H1 (cell line): ENCODE results near the gene UBIAD1. TPM values are rescaled to one million over a fixed set of nuclear protein-coding genes. Genes with fewer than 3 reads are reported as not detected.

Experiments
- CTCF ChIA-PET: fragments of 300-600 bp; sonication (Branson Sonifier 250); formaldehyde crosslinking; loops from one replicate; lab custom pipeline; 2021; ENCODE audit not compliant: partially characterized antibody; lab: Charles Lee
- POLR2A ChIA-PET: fragments of 300-600 bp; sonication (Branson Sonifier 250); formaldehyde crosslinking; loops from one replicate; lab custom pipeline; 2021; ENCODE audit warnings: inconsistent platforms; ENCODE audit not compliant: partially characterized antibody; lab: Charles Lee
- DNase-seq, 2 experiments: peaks; one replicate each; pipeline versions ENCODE4 v3.0.0 to v3.0.0-alpha.2; 2010 to 2022; ENCODE audit warnings: low spot score in 2 of 2, low read depth in 1 of 2, mixed read lengths in 1 of 2
- FAIRE-seq: peaks from 2 replicates; lab custom pipeline; 2011; peaks lifted over from hg19 to GRCh38; lab: Jason Lieb, UNC
- H2AFZ ChIP-seq: 2 replicates; pipeline ENCODE4 v1.8.1; 2012; ENCODE audit warnings: low read length, inconsistent platforms
- H2AK5ac ChIP-seq: 2 replicates; pipeline ENCODE4 v1.6.1; 2013; ENCODE audit warnings: low read depth, low read length
- H2BK120ac ChIP-seq: replicated peaks from 2 replicates; pipeline ENCODE3; 2013; ENCODE audit warnings: low read depth, low read length, inconsistent platforms
- H2BK12ac ChIP-seq: 2 replicates; pipeline ENCODE4 v1.6.1; 2013; ENCODE audit warnings: low read depth, low read length
- H2BK15ac ChIP-seq: 2 replicates; pipeline ENCODE4 v1.6.1; 2013; ENCODE audit warnings: low read length
- H2BK20ac ChIP-seq: 2 replicates; pipeline ENCODE4 v1.6.1; 2013; ENCODE audit warnings: low read length
- H2BK5ac ChIP-seq: 2 replicates; pipeline ENCODE4 v1.6.1; 2013; ENCODE audit warnings: low read depth, low read length
- H3K14ac ChIP-seq: 2 replicates; pipeline ENCODE4 v1.6.1; 2013; ENCODE audit warnings: inconsistent platforms; ENCODE audit not compliant: insufficient read length
- H3K18ac ChIP-seq: 2 replicates; pipeline ENCODE4 v1.6.1; 2013; ENCODE audit warnings: low read length; ENCODE audit errors: extremely low read depth
- H3K23ac ChIP-seq: 2 replicates; pipeline ENCODE4 v1.6.1; 2013; ENCODE audit warnings: inconsistent platforms; ENCODE audit not compliant: insufficient read length
- H3K23me2 ChIP-seq: 2 replicates; pipeline ENCODE4 v1.6.1; 2013; ENCODE audit warnings: low read depth, low read length
- H3K27ac ChIP-seq: 2 replicates; pipeline ENCODE4 v1.6.1; 2011; ENCODE audit warnings: low read depth, low read length, inconsistent platforms
- H3K27me3 ChIP-seq, 4 experiments: replicated peaks in 1 of 4; 1 replicate in 1 of 4; 2 replicates in 3 of 4; pipeline versions ENCODE4 v1.6.1 to v1.8.1; 2011 to 2013; ENCODE audit warnings: low read length in 3 of 4, mild to moderate bottlenecking in 3 of 4, inconsistent platforms in 2 of 4, mixed read lengths in 2 of 4, moderate library complexity in 1 of 4; ENCODE audit not compliant: control insufficient read depth in 3 of 4, insufficient read depth in 3 of 4; ENCODE audit errors: extremely low read depth in 1 of 4
- H3K36me3 ChIP-seq, 4 experiments: 2 replicates each; pipeline versions ENCODE4 v1.6.1 to v1.8.1; 2011 to 2013; ENCODE audit warnings: mild to moderate bottlenecking in 4 of 4, low read length in 3 of 4, moderate library complexity in 2 of 4, control low read depth in 1 of 4, inconsistent platforms in 1 of 4; ENCODE audit not compliant: insufficient read depth in 4 of 4, control insufficient read depth in 2 of 4
- H3K4ac ChIP-seq: replicated peaks from 2 replicates; pipeline ENCODE3; 2013; ENCODE audit warnings: low read length, low read depth, mixed read lengths, inconsistent platforms; ENCODE audit not compliant: insufficient read length
- H3K4me1 ChIP-seq, 4 experiments: replicated peaks in 1 of 4; 1 replicate in 1 of 4; 2 replicates in 3 of 4; pipeline versions ENCODE4 v1.6.1 to v1.8.1; 2011 to 2013; ENCODE audit warnings: low read length in 3 of 4, inconsistent platforms in 2 of 4, mixed read lengths in 1 of 4; ENCODE audit not compliant: insufficient read depth in 4 of 4, control insufficient read depth in 3 of 4
- H3K4me2 ChIP-seq, 2 experiments: 2 replicates each; pipeline versions ENCODE4 v1.6.1 to v1.8.1; 2011 to 2013; ENCODE audit warnings: low read depth in 2 of 2, low read length in 2 of 2, control low read depth in 1 of 2, inconsistent platforms in 1 of 2, mild to moderate bottlenecking in 1 of 2; ENCODE audit not compliant: insufficient read depth in 1 of 2
- H3K4me3 ChIP-seq, 4 experiments: fragments of 200-600, 300-600 bp in 1 of 4; sonication (generic), shearing (Covaris generic), sonication (Bioruptor Twin) in 1 of 4; 2 replicates each; pipeline versions ENCODE4 v1.5.1 to v1.8.1; 2011 to 2016; ENCODE audit warnings: low read length in 4 of 4, low read depth in 3 of 4, control low read depth in 2 of 4, inconsistent platforms in 2 of 4, mild to moderate bottlenecking in 2 of 4, mixed read lengths in 1 of 4, moderate library complexity in 1 of 4; ENCODE audit not compliant: insufficient read depth in 2 of 4; ENCODE audit errors: extremely low read depth in 1 of 4
- H3K56ac ChIP-seq: replicated peaks from 2 replicates; pipeline ENCODE3; 2013; ENCODE audit warnings: low read depth, mild to moderate bottlenecking, mixed read lengths, low read length, inconsistent platforms; ENCODE audit not compliant: insufficient read length
- H3K79me1 ChIP-seq: 2 replicates; pipeline ENCODE4 v1.6.1; 2013; ENCODE audit warnings: low read depth, low read length, control low read depth
- H3K79me2 ChIP-seq, 2 experiments: 2 replicates each; pipeline versions ENCODE4 v1.6.1 to v1.8.1; 2012 to 2013; ENCODE audit warnings: low read length in 2 of 2, mild to moderate bottlenecking in 2 of 2, inconsistent platforms in 1 of 2; ENCODE audit not compliant: insufficient read depth in 2 of 2, control insufficient read depth in 1 of 2
- H3K9ac ChIP-seq, 4 experiments: replicated peaks in 1 of 4; 1 replicate in 1 of 4; 2 replicates in 3 of 4; pipeline versions ENCODE4 v1.6.1 to v1.8.1; 2011 to 2013; ENCODE audit warnings: low read depth in 3 of 4, low read length in 3 of 4, control low read depth in 2 of 4, mild to moderate bottlenecking in 2 of 4, moderate library complexity in 2 of 4, inconsistent platforms in 1 of 4; ENCODE audit errors: extremely low read depth in 1 of 4
- H3K9me3 ChIP-seq, 2 experiments: 2 replicates each; pipeline versions ENCODE4 v1.6.1 to v1.8.1; 2012 to 2013; ENCODE audit warnings: mild to moderate bottlenecking in 2 of 2, moderate library complexity in 2 of 2, control low read depth in 1 of 2, inconsistent platforms in 1 of 2, low read depth in 1 of 2, low read length in 1 of 2, mixed read lengths in 1 of 2; ENCODE audit not compliant: insufficient read depth in 2 of 2
- H4K20me1 ChIP-seq, 2 experiments: replicated peaks in 1 of 2; 2 replicates each; pipeline versions ENCODE3 to v1.8.1; 2011 to 2013; ENCODE audit warnings: inconsistent platforms in 2 of 2, low read length in 2 of 2, mild to moderate bottlenecking in 1 of 2; ENCODE audit not compliant: insufficient read depth in 2 of 2, control insufficient read depth in 1 of 2
- H4K5ac ChIP-seq: 2 replicates; pipeline ENCODE4 v1.6.1; 2013; ENCODE audit warnings: low read length, low read depth, mixed read lengths, inconsistent platforms; ENCODE audit not compliant: insufficient read length
- H4K8ac ChIP-seq: 2 replicates; pipeline ENCODE4 v1.8.0; 2013; ENCODE audit warnings: mild to moderate bottlenecking, moderate library complexity, low read length, inconsistent platforms; ENCODE audit not compliant: insufficient read depth; ENCODE audit errors: extremely low read depth
- H4K91ac ChIP-seq: replicated peaks from 2 replicates; pipeline ENCODE3; 2013; ENCODE audit warnings: low read length, mixed read lengths, inconsistent platforms; ENCODE audit not compliant: insufficient read length
- ASH2L ChIP-seq: fragments of 200-600, 300-600 bp; sonication (generic); IDR thresholded peaks from one replicate; pipeline ENCODE4 v1.7.1; 2017; ENCODE audit warnings: low read length
- CBX5 ChIP-seq: fragments of 300-800, 300-1000 bp; sonication (generic); IDR thresholded peaks from 2 replicates; pipeline ENCODE4 v1.7.1; 2016; ENCODE audit warnings: antibody characterized with exemption, low read length, low read depth
- CREB1 ChIP-seq: IDR thresholded peaks from 2 replicates; pipeline ENCODE4 v1.6.1; 2012; ENCODE audit warnings: inconsistent platforms
- EP300 ChIP-seq, 2 experiments: IDR thresholded peaks; 1 replicate in 1 of 2; 2 replicates in 1 of 2; pipeline ENCODE4 v1.6.1; 2011 to 2012; ENCODE audit warnings: low read depth in 2 of 2, low read length in 2 of 2, mild to moderate bottlenecking in 2 of 2, borderline replicate concordance in 1 of 2, inconsistent platforms in 1 of 2, moderate library complexity in 1 of 2
- FOSL1 ChIP-seq: IDR thresholded peaks from 2 replicates; pipeline ENCODE4 v1.6.1; 2011; ENCODE audit warnings: mild to moderate bottlenecking, low read depth, low read length, moderate library complexity; ENCODE audit not compliant: insufficient read depth
- GABPA ChIP-seq: IDR thresholded peaks from 2 replicates; pipeline ENCODE4 v1.6.1; 2011; ENCODE audit warnings: mild to moderate bottlenecking, low read length, moderate library complexity, borderline replicate concordance; ENCODE audit not compliant: insufficient read depth
- KDM1A ChIP-seq: fragments of 200-600, 300-600 bp; sonication (generic); IDR thresholded peaks from 2 replicates; pipeline ENCODE4 v1.7.1; 2016; ENCODE audit warnings: mild to moderate bottlenecking, low read length, borderline replicate concordance
- KDM5A ChIP-seq: fragments of 200-600 bp; IDR thresholded peaks from 2 replicates; pipeline ENCODE4 v1.7.1; 2012; ENCODE audit warnings: mild to moderate bottlenecking, low read length, inconsistent platforms, mixed read lengths
- POU5F1 ChIP-seq: IDR thresholded peaks from 2 replicates; pipeline ENCODE4 v1.6.1; 2011; ENCODE audit warnings: low read depth, mild to moderate bottlenecking, low read length, moderate library complexity
- RXRA ChIP-seq: IDR thresholded peaks from 2 replicates; pipeline ENCODE4 v1.6.1; 2011; ENCODE audit warnings: low read depth, mild to moderate bottlenecking, low read length, moderate library complexity; ENCODE audit not compliant: insufficient read depth
- SP2 ChIP-seq: IDR thresholded peaks from 2 replicates; pipeline ENCODE4 v1.6.1; 2012; ENCODE audit warnings: mild to moderate bottlenecking, low read length, inconsistent platforms
- SRF ChIP-seq: IDR thresholded peaks from 2 replicates; pipeline ENCODE4 v1.6.1; 2011; ENCODE audit warnings: mild to moderate bottlenecking, low read depth, low read length, moderate library complexity
- SUZ12 ChIP-seq: fragments of 200-600 bp; sonication (generic); IDR thresholded peaks from 2 replicates; pipeline ENCODE4 v1.6.1; 2012; ENCODE audit warnings: mild to moderate bottlenecking, inconsistent platforms, low read length, moderate library complexity, mixed read lengths
- USF2 ChIP-seq: IDR thresholded peaks from 2 replicates; pipeline ENCODE4 v1.6.1; 2011; ENCODE audit warnings: low read length, improper control_type of control experiment
- WGBS, 2 experiments: shearing (Covaris generic) in 1 of 2; methylation state at CpG; one replicate each; pipeline versions ENCODE4 v1.1.6 to v1.1.7; 2013 to 2015; ENCODE audit warnings: low lambda C conversion rate in 2 of 2, mixed read lengths in 2 of 2, inconsistent platforms in 1 of 2, low coverage in 1 of 2, missing lambda C conversion rate in 1 of 2; ENCODE audit not compliant: insufficient replicate concordance in 2 of 2, insufficient coverage in 1 of 2, insufficient read length in 1 of 2; ENCODE audit errors: extremely low coverage in 1 of 2, missing lambda C conversion rate in 1 of 2; 5-methylcytosine and 5-hydroxymethylcytosine counted together
- polyA plus RNA-seq, 7 experiments: library from polyadenylated mRNA; depleted of rRNA in 3 of 7; stranded (reverse) in 5 of 7; unstranded in 2 of 7; fragments of >200 nt in 5 of 7; fragments of 200-250 nt in 2 of 7; gene quantifications; 1 replicate in 5 of 7; 2 replicates in 1 of 7; 4 replicates in 1 of 7; pipeline versions ENCODE4 v1.2.1 to v1.2.3, GENCODE V29; 2011 to 2013; ENCODE audit warnings: missing spikeins in 2 of 7, mixed read lengths in 2 of 7
- total RNA-seq: library from RNA; stranded (reverse); fragmentation: NEBNext Ultra II Directional; extraction: Animal tissue kit (Norgen Biotek cat#: 25700); gene quantifications from 2 replicates; pipeline ENCODE4 v1.2.1, GENCODE V29; 2021

Gene UBIAD1
- total and polyA plus RNA-seq, 2 of the 8 experiments (the other 6 are each of a cell fraction or from before 2014, with no cell fraction given) = 23.4 to 26.6 TPM

- peaks cover 0 to 2% of the 10 kb centered on the region in 2 experiments for H4K20me1 ChIP-seq
- no peak overlapping the region for H2BK20ac ChIP-seq
- H4K8ac ChIP-seq = no peak overlapping the region
- POLR2A ChIA-PET = interaction anchor here (0.7 kb wide), 2 partner anchors 14 to 92 kb away, joined by 3 read pairs; no protein-coding TSS in a partner anchor
- H2BK12ac ChIP-seq = no peak overlapping the region
- DNase-seq = no peak
- no peak overlapping the region for H3K23ac ChIP-seq
- no peak overlapping the region for H3K4me3 ChIP-seq
- no peaks in the 10 kb centered on the region for H3K4me1 ChIP-seq
- H3K9ac ChIP-seq = no peak overlapping the region
- H3K36me3 ChIP-seq = peaks cover 46 to 86% (median 70%) of the 10 kb centered on the region in 4 experiments
- H4K91ac ChIP-seq = no peak overlapping the region
- no peaks in the 10 kb centered on the region for H3K79me2 ChIP-seq
- H3K27me3 ChIP-seq = no peaks in the 10 kb centered on the region
- H2AK5ac ChIP-seq = no peak overlapping the region
- no peak overlapping the region for H4K5ac ChIP-seq
- H3K79me1 ChIP-seq = no peaks in the 10 kb centered on the region
- no peak overlapping the region for H3K18ac ChIP-seq
- no peaks in the 10 kb centered on the region for H3K9me3 ChIP-seq
- no peak overlapping the region for H3K4me2 ChIP-seq
- H2BK120ac ChIP-seq = no peak overlapping the region
- 98% methylated on average over 2 of the region's 2 CpGs; no CpG with 5 or more reads in 1 of the 2 experiments for WGBS, 2 experiments
- no peak overlapping the region for H3K56ac ChIP-seq
- no peak overlapping the region for H3K4ac ChIP-seq
- H2BK5ac ChIP-seq = no peak overlapping the region
- H3K27ac ChIP-seq = no peak overlapping the region
- H3K14ac ChIP-seq = no peak overlapping the region
- H3K23me2 ChIP-seq = no peaks in the 10 kb centered on the region
- CTCF ChIA-PET = interaction anchor here (0.6 to 1.6 kb wide), 2 partner anchors 8 to 659 kb away, joined by 3 to 4 read pairs; no protein-coding TSS in a partner anchor
- no peak overlapping the region for H2BK15ac ChIP-seq
- FAIRE-seq = no peak
- no peak overlapping the region for H2AFZ ChIP-seq
- no peak for TF ChIP-seq SRF
- no peak for TF ChIP-seq CBX5
- TF ChIP-seq ASH2L = no peak
- TF ChIP-seq USF2 = no peak
- no peak for TF ChIP-seq GABPA
- no peak for TF ChIP-seq SUZ12
- TF ChIP-seq KDM1A = no peak
- TF ChIP-seq FOSL1 = no peak
- TF ChIP-seq POU5F1 = no peak
- TF ChIP-seq CREB1 = no peak
- TF ChIP-seq EP300 (IDR thresholded peaks at IDR 0.05; ENCODE audit: borderline replicate concordance in 1 of 2, low read depth in 2 of 2, low read length in 2 of 2) = no peak
- no peak for TF ChIP-seq RXRA
- TF ChIP-seq SP2 = no peak
- TF ChIP-seq KDM5A = no peak
Observed at GRCh38 chr1:11233208-11233607, 39.8 kb upstream of the UBIAD1 start.
